ENCODE data around the gene KLHDC9.

DNA sequence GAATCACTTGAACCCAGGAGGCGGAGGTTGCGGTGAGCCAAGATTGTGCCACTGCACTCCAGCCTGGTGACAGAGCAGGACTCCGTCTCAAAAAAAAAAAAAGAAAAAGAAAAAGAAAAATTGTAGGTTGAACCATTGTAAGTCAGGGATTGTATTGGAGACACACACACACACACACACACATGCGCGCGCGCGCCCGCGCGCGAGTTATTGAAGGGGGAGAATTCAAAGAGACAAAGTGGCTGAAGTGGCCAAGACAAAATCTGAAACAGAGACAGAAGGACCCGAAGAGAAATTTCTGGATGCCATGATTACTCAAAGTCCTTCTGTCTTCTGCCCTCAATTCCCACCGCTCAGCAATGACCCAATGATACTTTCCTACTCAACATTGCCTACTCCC, 3.7 kb upstream of the KLHDC9 start:
- TF ChIP-seq, protein P1, sequence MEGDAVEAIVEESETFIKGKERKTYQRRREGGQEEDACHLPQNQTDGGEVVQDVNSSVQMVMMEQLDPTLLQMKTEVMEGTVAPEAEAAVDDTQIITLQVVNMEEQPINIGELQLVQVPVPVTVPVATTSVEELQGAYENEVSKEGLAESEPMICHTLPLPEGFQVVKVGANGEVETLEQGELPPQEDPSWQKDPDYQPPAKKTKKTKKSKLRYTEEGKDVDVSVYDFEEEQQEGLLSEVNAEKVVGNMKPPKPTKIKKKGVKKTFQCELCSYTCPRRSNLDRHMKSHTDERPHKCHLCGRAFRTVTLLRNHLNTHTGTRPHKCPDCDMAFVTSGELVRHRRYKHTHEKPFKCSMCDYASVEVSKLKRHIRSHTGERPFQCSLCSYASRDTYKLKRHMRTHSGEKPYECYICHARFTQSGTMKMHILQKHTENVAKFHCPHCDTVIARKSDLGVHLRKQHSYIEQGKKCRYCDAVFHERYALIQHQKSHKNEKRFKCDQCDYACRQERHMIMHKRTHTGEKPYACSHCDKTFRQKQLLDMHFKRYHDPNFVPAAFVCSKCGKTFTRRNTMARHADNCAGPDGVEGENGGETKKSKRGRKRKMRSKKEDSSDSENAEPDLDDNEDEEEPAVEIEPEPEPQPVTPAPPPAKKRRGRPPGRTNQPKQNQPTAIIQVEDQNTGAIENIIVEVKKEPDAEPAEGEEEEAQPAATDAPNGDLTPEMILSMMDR (IDR thresholded peaks at IDR 0.05): no peak
- TF ChIP-seq NFE2L2 (conservative IDR thresholded peaks at IDR 0.05; ENCODE audit: low read length) (no peak), MAZ (IDR thresholded peaks at IDR 0.05; ENCODE audit: borderline replicate concordance, low read depth, low read length) (no peak), JUNB (IDR thresholded peaks at IDR 0.05) (no peak), MYC (IDR thresholded peaks at IDR 0.05; ENCODE audit: borderline replicate concordance, low read length) (no peak), POLR2A (IDR thresholded peaks at IDR 0.05; ENCODE audit: low read length) (no peak), MAFK (IDR thresholded peaks at IDR 0.05; ENCODE audit: partially characterized antibody) (no peak)
- TF ChIP-seq, protein P2, sequence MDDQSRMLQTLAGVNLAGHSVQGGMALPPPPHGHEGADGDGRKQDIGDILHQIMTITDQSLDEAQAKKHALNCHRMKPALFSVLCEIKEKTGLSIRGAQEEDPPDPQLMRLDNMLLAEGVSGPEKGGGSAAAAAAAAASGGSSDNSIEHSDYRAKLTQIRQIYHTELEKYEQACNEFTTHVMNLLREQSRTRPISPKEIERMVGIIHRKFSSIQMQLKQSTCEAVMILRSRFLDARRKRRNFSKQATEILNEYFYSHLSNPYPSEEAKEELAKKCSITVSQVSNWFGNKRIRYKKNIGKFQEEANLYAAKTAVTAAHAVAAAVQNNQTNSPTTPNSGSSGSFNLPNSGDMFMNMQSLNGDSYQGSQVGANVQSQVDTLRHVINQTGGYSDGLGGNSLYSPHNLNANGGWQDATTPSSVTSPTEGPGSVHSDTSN (IDR thresholded peaks at IDR 0.05): no peak

All from A549 (cell line).